Measurements from ENCODE around the gene BANP. TPM values are rescaled to one million over a fixed set of nuclear protein-coding genes. Genes with fewer than 3 reads are reported as not detected.

The BANP gene
- total RNA-seq, 1 donor from 2014 or later = 29.7 TPM

- peaks cover 62% of the 10 kb centered on the region for H3K36me3 ChIP-seq
- H3K27me3 ChIP-seq (ENCODE audit: low read depth) = no peaks in the 10 kb centered on the region
- intact Hi-C loops (cut with DNase I) = no loop called here
- no peak overlapping the region for H3K4me3 ChIP-seq
- H3K9me3 ChIP-seq = no peaks in the 10 kb centered on the region
- H3K4me1 ChIP-seq = no peaks in the 10 kb centered on the region
- DNase-seq (no peak), ATAC-seq (no peak)
- no peak for TF ChIP-seq CTCF (IDR thresholded peaks at IDR 0.05)
- H3K27ac ChIP-seq = no peak overlapping the region
Measured at GRCh38 chr16:88007321-88007731, 56.1 kb downstream of the BANP start.

- H3K27me3 ChIP-seq (ENCODE audit: low read depth) = no peaks in the 10 kb centered on the region
- no peak overlapping the region for H3K4me3 ChIP-seq
- H3K27ac ChIP-seq = no peak overlapping the region
- TF ChIP-seq CTCF (IDR thresholded peaks at IDR 0.05) = no peak
- no peak for ATAC-seq
- no peaks in the 10 kb centered on the region for H3K9me3 ChIP-seq
- DNase-seq = no peak
- intact Hi-C loops (cut with DNase I) = no loop called here
- H3K4me1 ChIP-seq = peaks cover 3% of the 10 kb centered on the region
- H3K36me3 ChIP-seq = peaks cover 65% of the 10 kb centered on the region
Measured at GRCh38 chr16:88008840-88009239, 57.6 kb downstream of the BANP start.

- Histone ChIP-seq H3K9me3 (no peaks in the 10 kb centered on the region), H3K36me3 (peaks cover 60% of the 10 kb centered on the region), H3K4me1 (peaks cover 6% of the 10 kb centered on the region), H3K27ac (no peak overlapping the region), H3K4me3 (no peak overlapping the region), H3K27me3 (ENCODE audit: low read depth) (no peaks in the 10 kb centered on the region)
- no peak for TF ChIP-seq CTCF (IDR thresholded peaks at IDR 0.05)
- ATAC-seq = no peak
- DNase-seq = no peak
- intact Hi-C loops (cut with DNase I) = no loop called here
Measured at GRCh38 chr16:88009563-88010342, 58.5 kb downstream of the BANP start.

GRCh38 chr16:88010343-88010967 lies 59.2 kb downstream of the BANP start:
- Histone ChIP-seq H3K36me3 (peaks cover 59% of the 10 kb centered on the region), H3K9me3 (no peaks in the 10 kb centered on the region), H3K4me1 (peaks cover 6% of the 10 kb centered on the region), H3K27ac (no peak overlapping the region), H3K4me3 (no peak overlapping the region), H3K27me3 (ENCODE audit: low read depth) (no peaks in the 10 kb centered on the region)
- no peak for ATAC-seq
- no peak for TF ChIP-seq CTCF (IDR thresholded peaks at IDR 0.05)
- DNase-seq = no peak
- intact Hi-C loops (cut with DNase I) = no loop called here

GRCh38 chr16:88010968-88011483 lies 59.8 kb downstream of the BANP start:
- intact Hi-C loops (cut with DNase I) = no loop called here
- TF ChIP-seq CTCF (IDR thresholded peaks at IDR 0.05) = no peak
- Histone ChIP-seq H3K4me3 (no peak overlapping the region), H3K9me3 (no peaks in the 10 kb centered on the region), H3K4me1 (peaks cover 6% of the 10 kb centered on the region), H3K27me3 (ENCODE audit: low read depth) (no peaks in the 10 kb centered on the region), H3K27ac (no peak overlapping the region), H3K36me3 (peaks cover 54% of the 10 kb centered on the region)
- ATAC-seq = no peak
- no peak for DNase-seq

All from lower lobe of right lung (tissue), 2 donors.